T-helper 2 cell treated with Interferon-gamma antibody and Interleukin-4, amounts not matched to agents 5 μg/mL and 100 μg/mL, for 36 hours (primary cell): ENCODE results near the gene C9orf78.

ENCODE experiments used
- DNase-seq: peaks from one replicate; pipeline ENCODE4 v3.0.0; 2021; ENCODE audit warnings: low spot score
- H3K27ac Mint-ChIP-seq: one replicate; pipeline ENCODE4 v1.8.0; 2021; ENCODE audit warnings: mild to moderate bottlenecking, mixed read lengths
- H3K27me3 Mint-ChIP-seq: one replicate; pipeline ENCODE4 v1.8.0; 2021; ENCODE audit warnings: low read depth, mixed read lengths
- H3K36me3 Mint-ChIP-seq: one replicate; pipeline ENCODE4 v1.8.0; 2021; ENCODE audit warnings: low read depth, mixed read lengths
- H3K4me1 Mint-ChIP-seq: one replicate; pipeline ENCODE4 v1.8.0; 2021; ENCODE audit warnings: low read depth, mixed read lengths
- H3K4me3 Mint-ChIP-seq: one replicate; pipeline ENCODE4 v1.8.0; 2022; ENCODE audit warnings: mild to moderate bottlenecking, moderate library complexity, mixed read lengths
- H3K9me3 Mint-ChIP-seq: one replicate; pipeline ENCODE4 v1.8.0; 2021; ENCODE audit warnings: mixed read lengths

The C9orf78 gene

GRCh38 chr9:129860653-129861446, 25.8 kb upstream of the C9orf78 start:
- Mint-ChIP-seq H3K4me3 (peak overlapping the region; percentile 55), H3K4me1 (peaks cover 50% of the 10 kb centered on the region), H3K27me3 (no peaks in the 10 kb centered on the region), H3K36me3 (peaks cover 62% of the 10 kb centered on the region), H3K27ac (peak overlapping the region; percentile 81), H3K9me3 (no peaks in the 10 kb centered on the region)
- peak; percentile 57 for DNase-seq

DNA sequence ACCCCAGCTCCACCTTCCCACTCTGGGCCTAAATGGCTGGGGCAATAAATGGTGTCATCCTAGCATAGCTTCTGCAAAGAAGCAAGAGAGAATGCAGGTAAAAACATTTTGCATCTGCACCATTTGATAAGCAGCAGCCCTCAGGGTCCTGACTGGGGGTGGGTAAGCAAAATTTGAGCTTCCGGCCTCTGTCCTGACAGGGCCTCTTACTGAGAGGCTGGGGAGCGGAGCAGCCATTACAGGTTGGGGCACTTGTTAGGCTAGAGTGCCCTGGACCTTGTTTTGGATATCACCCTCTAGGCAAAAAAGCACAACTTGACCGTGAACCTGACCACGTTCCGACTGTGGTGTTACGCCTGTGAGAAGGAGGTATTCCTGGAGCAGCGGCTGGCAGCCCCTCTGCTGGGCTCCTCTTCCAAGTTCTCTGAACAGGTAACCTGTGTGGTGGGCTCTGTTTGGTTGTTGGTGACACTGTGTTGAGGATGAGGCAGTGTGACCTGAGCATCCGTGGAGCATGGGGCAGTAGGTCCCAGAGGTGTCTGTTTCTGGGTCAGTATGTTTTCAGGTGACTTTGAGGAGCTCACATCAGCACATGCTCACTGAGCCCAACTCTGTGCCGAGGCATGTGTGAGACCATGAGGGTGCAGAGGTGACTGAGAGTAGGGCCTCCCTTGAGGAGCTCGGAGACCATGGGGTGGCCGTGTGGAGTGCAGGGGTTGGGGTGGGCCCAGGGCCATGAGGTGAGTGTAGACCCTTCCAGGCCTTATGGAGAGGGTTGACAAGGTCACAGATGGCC, 23.3 kb upstream of the C9orf78 start:
- H3K27me3 Mint-ChIP-seq: no peaks in the 10 kb centered on the region
- peaks cover 57% of the 10 kb centered on the region for H3K4me1 Mint-ChIP-seq
- peaks cover 65% of the 10 kb centered on the region for H3K36me3 Mint-ChIP-seq
- no peak overlapping the region for H3K27ac Mint-ChIP-seq
- H3K9me3 Mint-ChIP-seq: no peaks in the 10 kb centered on the region
- no peak for DNase-seq
- H3K4me3 Mint-ChIP-seq: no peak overlapping the region

GRCh38 chr9:129857207-129857606, 22.1 kb upstream of the C9orf78 start:
- no peak overlapping the region for H3K4me3 Mint-ChIP-seq
- no peaks in the 10 kb centered on the region for H3K27me3 Mint-ChIP-seq
- peaks cover 64% of the 10 kb centered on the region for H3K36me3 Mint-ChIP-seq
- peaks cover 55% of the 10 kb centered on the region for H3K4me1 Mint-ChIP-seq
- no peak for DNase-seq
- H3K9me3 Mint-ChIP-seq: no peaks in the 10 kb centered on the region
- H3K27ac Mint-ChIP-seq: peak overlapping the region; percentile 31

GRCh38 chr9:129854588-129855110, 19.6 kb upstream of the C9orf78 start:
- no peaks in the 10 kb centered on the region for H3K9me3 Mint-ChIP-seq
- H3K27me3 Mint-ChIP-seq: no peaks in the 10 kb centered on the region
- H3K4me3 Mint-ChIP-seq: peak overlapping the region; percentile 45
- peak overlapping the region; percentile 73 for H3K27ac Mint-ChIP-seq
- DNase-seq: no peak
- peaks cover 47% of the 10 kb centered on the region for H3K4me1 Mint-ChIP-seq
- H3K36me3 Mint-ChIP-seq: peaks cover 66% of the 10 kb centered on the region

GRCh38 chr9:129853614-129854013, 18.5 kb upstream of the C9orf78 start:
- H3K9me3 Mint-ChIP-seq: no peaks in the 10 kb centered on the region
- H3K27me3 Mint-ChIP-seq: no peaks in the 10 kb centered on the region
- H3K4me3 Mint-ChIP-seq: peak overlapping the region; percentile 44
- H3K4me1 Mint-ChIP-seq: peaks cover 47% of the 10 kb centered on the region
- H3K27ac Mint-ChIP-seq: peak overlapping the region; percentile 32
- no peak for DNase-seq
- peaks cover 63% of the 10 kb centered on the region for H3K36me3 Mint-ChIP-seq

DNA sequence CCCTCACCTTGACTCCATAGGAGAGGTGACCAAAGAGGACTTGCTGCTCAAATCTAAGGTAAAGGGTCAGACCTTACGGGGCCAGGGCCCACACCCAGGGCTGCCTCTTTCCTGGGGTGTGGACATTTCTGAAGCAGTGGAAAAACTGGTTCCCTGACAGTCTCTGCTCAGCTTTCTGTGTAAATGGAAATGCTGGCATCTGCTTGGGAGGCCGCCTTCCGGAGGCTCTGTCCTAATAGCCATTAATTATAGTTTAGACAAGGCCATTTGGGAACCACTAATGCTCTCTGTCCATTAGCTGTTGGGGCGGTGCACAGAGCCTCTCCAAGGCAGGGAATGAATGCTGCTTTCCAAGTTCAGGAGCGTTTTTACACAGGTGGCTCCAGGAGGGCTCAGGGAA, 17.5 kb upstream of the C9orf78 start:
- Mint-ChIP-seq H3K36me3 (peaks cover 62% of the 10 kb centered on the region), H3K9me3 (no peaks in the 10 kb centered on the region), H3K27ac (no peak overlapping the region), H3K27me3 (no peaks in the 10 kb centered on the region), H3K4me1 (peaks cover 44% of the 10 kb centered on the region), H3K4me3 (no peak overlapping the region)
- no peak for DNase-seq

- H3K4me1 Mint-ChIP-seq: peaks cover 38% of the 10 kb centered on the region
- H3K9me3 Mint-ChIP-seq: no peaks in the 10 kb centered on the region
- H3K27ac Mint-ChIP-seq: peak overlapping the region; percentile 9
- peaks cover 57% of the 10 kb centered on the region for H3K36me3 Mint-ChIP-seq
- no peak for DNase-seq
- H3K4me3 Mint-ChIP-seq: no peak overlapping the region
- H3K27me3 Mint-ChIP-seq: no peaks in the 10 kb centered on the region
Observed at GRCh38 chr9:129851821-129852220, 16.7 kb upstream of the C9orf78 start.

DNA sequence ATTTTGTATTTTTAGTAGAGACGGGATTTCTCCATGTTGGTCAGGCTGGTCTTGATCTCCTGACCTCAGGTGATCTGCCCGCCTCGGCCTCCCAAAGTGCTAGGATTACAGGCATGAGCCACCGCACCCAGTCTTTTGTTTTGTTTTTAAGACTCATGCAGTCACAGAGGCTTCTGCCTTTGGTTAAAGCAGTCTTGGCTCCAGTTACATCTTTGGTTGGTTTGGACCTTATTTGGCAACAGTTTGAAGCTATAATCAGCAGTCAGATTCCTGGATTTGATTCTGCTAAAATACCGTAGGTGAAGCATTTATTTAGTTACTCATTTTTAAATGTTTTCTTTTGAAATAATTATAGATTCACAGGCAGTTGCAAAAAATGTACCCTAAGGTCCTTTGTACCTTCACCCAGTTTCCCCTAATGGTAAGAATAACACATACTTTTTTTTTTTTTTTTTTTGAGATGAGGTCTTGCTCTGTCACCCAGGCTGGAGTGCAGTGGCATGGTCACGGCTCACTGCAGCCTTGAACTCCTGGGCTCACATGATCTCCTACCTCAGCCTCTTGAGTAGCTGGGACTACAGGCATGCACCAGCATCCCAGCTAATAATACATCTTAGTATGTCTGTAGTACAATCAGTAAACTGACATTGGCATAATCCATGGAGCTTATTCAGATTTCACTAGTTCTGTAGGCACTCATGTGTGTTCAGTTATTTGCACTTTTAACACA, 15.9 kb upstream of the C9orf78 start:
- H3K36me3 Mint-ChIP-seq: peaks cover 50% of the 10 kb centered on the region
- H3K4me1 Mint-ChIP-seq: peaks cover 31% of the 10 kb centered on the region
- no peak overlapping the region for H3K27ac Mint-ChIP-seq

GRCh38 chr9:129849901-129850300, 14.8 kb upstream of the C9orf78 start:
- Mint-ChIP-seq H3K27ac (no peak overlapping the region), H3K9me3 (no peaks in the 10 kb centered on the region), H3K36me3 (peaks cover 46% of the 10 kb centered on the region), H3K4me1 (peaks cover 30% of the 10 kb centered on the region), H3K27me3 (no peaks in the 10 kb centered on the region), H3K4me3 (no peak overlapping the region)
- DNase-seq: no peak

More for the DNA sequence above, 15.9 kb upstream of the C9orf78 start:
- no peak for DNase-seq
- H3K27me3 Mint-ChIP-seq: no peaks in the 10 kb centered on the region
- H3K9me3 Mint-ChIP-seq: no peaks in the 10 kb centered on the region
- H3K4me3 Mint-ChIP-seq: no peak overlapping the region

GRCh38 chr9:129848712-129849441, 13.8 kb upstream of the C9orf78 start:
- peaks cover 36% of the 10 kb centered on the region for H3K36me3 Mint-ChIP-seq
- H3K27ac Mint-ChIP-seq: no peak overlapping the region
- H3K4me1 Mint-ChIP-seq: peaks cover 22% of the 10 kb centered on the region
- H3K9me3 Mint-ChIP-seq: no peaks in the 10 kb centered on the region
- H3K4me3 Mint-ChIP-seq: no peak overlapping the region
- no peak for DNase-seq
- H3K27me3 Mint-ChIP-seq: no peaks in the 10 kb centered on the region

- H3K9me3 Mint-ChIP-seq: no peaks in the 10 kb centered on the region
- no peak for DNase-seq
- no peaks in the 10 kb centered on the region for H3K27me3 Mint-ChIP-seq
- peak overlapping the region; percentile 49 for H3K4me3 Mint-ChIP-seq
- peaks cover 14% of the 10 kb centered on the region for H3K4me1 Mint-ChIP-seq
- peaks cover 23% of the 10 kb centered on the region for H3K36me3 Mint-ChIP-seq
- H3K27ac Mint-ChIP-seq: peak overlapping the region; percentile 84
Observed at GRCh38 chr9:129845373-129845772, 10.3 kb upstream of the C9orf78 start.

DNA sequence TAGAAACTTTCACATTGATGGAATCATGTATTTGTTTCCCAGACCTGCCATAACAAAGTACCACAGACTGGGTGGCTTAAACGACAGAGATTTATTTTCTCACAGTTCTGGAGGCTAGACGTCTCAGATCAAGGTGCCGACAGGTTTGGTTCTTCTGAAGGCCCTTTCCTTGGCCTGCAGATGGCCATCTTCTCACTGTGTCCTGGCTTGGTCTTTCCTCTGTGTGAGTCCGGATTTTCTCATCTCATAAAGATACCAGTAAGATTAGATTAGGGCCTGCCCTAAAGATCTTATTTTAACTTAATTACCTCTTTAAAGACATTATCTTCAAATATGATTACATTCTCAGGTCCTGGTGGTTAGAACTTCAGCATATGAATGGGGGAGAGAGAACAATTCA, 6.0 kb upstream of the C9orf78 start:
- H3K27ac Mint-ChIP-seq: peak overlapping the region; percentile 11
- no peaks in the 10 kb centered on the region for H3K27me3 Mint-ChIP-seq
- H3K36me3 Mint-ChIP-seq: peaks cover 25% of the 10 kb centered on the region
- peaks cover 45% of the 10 kb centered on the region for H3K4me1 Mint-ChIP-seq
- no peak for DNase-seq
- no peaks in the 10 kb centered on the region for H3K9me3 Mint-ChIP-seq
- no peak overlapping the region for H3K4me3 Mint-ChIP-seq

- Mint-ChIP-seq H3K4me1 (peaks cover 40% of the 10 kb centered on the region), H3K27ac (peak overlapping the region; percentile 41), H3K9me3 (no peaks in the 10 kb centered on the region), H3K27me3 (no peaks in the 10 kb centered on the region), H3K36me3 (peaks cover 20% of the 10 kb centered on the region), H3K4me3 (peak overlapping the region; percentile 24)
- DNase-seq: no peak
Observed at GRCh38 chr9:129840034-129840433, 5.0 kb upstream of the C9orf78 start.
